ENCODE measurements around the gene CEP41. TPM values are rescaled to one million over a fixed set of nuclear protein-coding genes. Genes with fewer than 3 reads are reported as not detected.

CEP41 gene
- polyA plus RNA-seq, 1 donor (not counting 4 experiments of a cell fraction or from before 2014, with no cell fraction given): 13.4 TPM

GRCh38 chr7:130489140-130489983 is 48.5 kb upstream of the CEP41 start:
- no peaks in the 10 kb centered on the region for H4K20me1 ChIP-seq (ENCODE audit: control insufficient read depth, extremely low read depth, insufficient read depth, low read length)
- H3K9me1 ChIP-seq (ENCODE audit: control insufficient read depth, extremely low read depth, insufficient read depth, low read length): no peaks in the 10 kb centered on the region
- DNase-seq (ENCODE audit: low read depth, low spot score): no peak
- no peak overlapping the region for H3K4me2 ChIP-seq (ENCODE audit: control insufficient read depth, extremely low read depth, insufficient read depth, low read depth, low read length)
- H3K27me3 ChIP-seq (ENCODE audit: control insufficient read depth, extremely low read depth, insufficient read depth, low read length): peaks cover 41% of the 10 kb centered on the region
- no peaks in the 10 kb centered on the region for H3K9me3 ChIP-seq (ENCODE audit: control insufficient read depth, low read depth, low read length)
- no peaks in the 10 kb centered on the region for H3K36me3 ChIP-seq (ENCODE audit: control insufficient read depth in 2 of 2, extremely low read depth in 1 of 2, insufficient read depth in 2 of 2, low read length in 2 of 2)
- H3K79me2 ChIP-seq (ENCODE audit: control insufficient read depth, insufficient read depth, low read length): no peaks in the 10 kb centered on the region
- no peak overlapping the region for H3K27ac ChIP-seq (ENCODE audit: control insufficient read depth, insufficient read depth, low read length)
- dilution Hi-C loops (cut with MboI; ENCODE audit: extremely low pct_ligation_motif_present, low sequenced_read_pairs): no loop called here
- H3K4me3 ChIP-seq (ENCODE audit: control insufficient read depth in 2 of 3, extremely low read depth in 1 of 3, insufficient read depth in 2 of 3, low read depth in 1 of 3, low read length in 3 of 3): no peak overlapping the region
- H3K9ac ChIP-seq (ENCODE audit: control insufficient read depth, extremely low read depth, insufficient read depth, low read length): no peak overlapping the region
- peaks cover 23% of the 10 kb centered on the region for H3K4me1 ChIP-seq (ENCODE audit: control insufficient read depth, extremely low read depth, insufficient read depth, low read length)
- TF ChIP-seq CTCF (optimal IDR thresholded peaks at IDR 0.05 in 1 of 3, IDR thresholded peaks at IDR 0.05 in 1 of 3, conservative IDR thresholded peaks at IDR 0.05 in 1 of 3; ENCODE audit: extremely low read depth in 1 of 3, insufficient read depth in 2 of 3, low read length in 3 of 3): no peak
- no peak overlapping the region for H2AFZ ChIP-seq (ENCODE audit: control insufficient read depth, low read length)
- FAIRE-seq: no peak

GRCh38 chr7:130488392-130489139 is 47.8 kb upstream of the CEP41 start:
- no peak overlapping the region for H3K4me3 ChIP-seq (ENCODE audit: control insufficient read depth in 2 of 3, extremely low read depth in 1 of 3, insufficient read depth in 2 of 3, low read depth in 1 of 3, low read length in 3 of 3)
- H3K27me3 ChIP-seq (ENCODE audit: control insufficient read depth, extremely low read depth, insufficient read depth, low read length): peaks cover 39% of the 10 kb centered on the region
- peaks cover 23% of the 10 kb centered on the region for H3K4me1 ChIP-seq (ENCODE audit: control insufficient read depth, extremely low read depth, insufficient read depth, low read length)
- H3K9ac ChIP-seq (ENCODE audit: control insufficient read depth, extremely low read depth, insufficient read depth, low read length): no peak overlapping the region
- no peak overlapping the region for H3K27ac ChIP-seq (ENCODE audit: control insufficient read depth, insufficient read depth, low read length)
- dilution Hi-C loops (cut with MboI; ENCODE audit: extremely low pct_ligation_motif_present, low sequenced_read_pairs): no loop called here
- no peaks in the 10 kb centered on the region for H3K36me3 ChIP-seq (ENCODE audit: control insufficient read depth in 2 of 2, extremely low read depth in 1 of 2, insufficient read depth in 2 of 2, low read length in 2 of 2)
- FAIRE-seq: no peak
- H3K79me2 ChIP-seq (ENCODE audit: control insufficient read depth, insufficient read depth, low read length): no peaks in the 10 kb centered on the region
- H3K9me1 ChIP-seq (ENCODE audit: control insufficient read depth, extremely low read depth, insufficient read depth, low read length): no peaks in the 10 kb centered on the region
- DNase-seq (ENCODE audit: low read depth, low spot score): no peak
- H4K20me1 ChIP-seq (ENCODE audit: control insufficient read depth, extremely low read depth, insufficient read depth, low read length): no peaks in the 10 kb centered on the region
- TF ChIP-seq EZH2 (IDR thresholded peaks at IDR 0.05; ENCODE audit: low read length): no peak
- no peak for TF ChIP-seq CTCF (optimal IDR thresholded peaks at IDR 0.05 in 1 of 3, IDR thresholded peaks at IDR 0.05 in 1 of 3, conservative IDR thresholded peaks at IDR 0.05 in 1 of 3; ENCODE audit: extremely low read depth in 1 of 3, insufficient read depth in 2 of 3, low read length in 3 of 3)
- H3K9me3 ChIP-seq (ENCODE audit: control insufficient read depth, low read depth, low read length): no peaks in the 10 kb centered on the region
- no peak overlapping the region for H3K4me2 ChIP-seq (ENCODE audit: control insufficient read depth, extremely low read depth, insufficient read depth, low read depth, low read length)
- H2AFZ ChIP-seq (ENCODE audit: control insufficient read depth, low read length): no peak overlapping the region
